IPS-18c (cell line): Measurements from ENCODE around the gene FLII.

Experiments used
- H3K4me3 ChIP-seq: 2 replicates; pipeline ENCODE4 v1.7.0; 2013; ENCODE audit warnings: low read depth, mild to moderate bottlenecking, low read length, moderate library complexity; ENCODE audit not compliant: insufficient read depth
- H3K9me3 ChIP-seq: one replicate; pipeline ENCODE4 v1.6.1; 2013; ENCODE audit warnings: mild to moderate bottlenecking, low read length, moderate library complexity; ENCODE audit not compliant: control insufficient read depth, insufficient read depth

Gene FLII

GRCh38 chr17:18250259-18250658 is 8.3 kb downstream of the FLII start:
- no peaks in the 10 kb centered on the region for H3K9me3 ChIP-seq
- no peak overlapping the region for H3K4me3 ChIP-seq

- Histone ChIP-seq H3K4me3 (no peak overlapping the region), H3K9me3 (no peaks in the 10 kb centered on the region)
These were observed 9.7 kb downstream of the FLII start for GRCh38 chr17:18248811-18249210.

- H3K4me3 ChIP-seq: no peak overlapping the region
- no peaks in the 10 kb centered on the region for H3K9me3 ChIP-seq
These were observed 10.2 kb downstream of the FLII start for GRCh38 chr17:18248300-18248731.

GRCh38 chr17:18247613-18248001 is 10.9 kb downstream of the FLII start:
- H3K4me3 ChIP-seq: no peak overlapping the region
- no peaks in the 10 kb centered on the region for H3K9me3 ChIP-seq

GRCh38 chr17:18246880-18247612 is 11.5 kb downstream of the FLII start:
- H3K9me3 ChIP-seq: no peaks in the 10 kb centered on the region
- peak overlapping the region; percentile 53 for H3K4me3 ChIP-seq

GRCh38 chr17:18246109-18246725 is 12.3 kb downstream of the FLII start:
- Histone ChIP-seq H3K4me3 (no peak overlapping the region), H3K9me3 (no peaks in the 10 kb centered on the region)

GRCh38 chr17:18245038-18245776 is 13.3 kb downstream of the FLII start:
- Histone ChIP-seq H3K9me3 (no peaks in the 10 kb centered on the region), H3K4me3 (no peak overlapping the region)

- no peak overlapping the region for H3K4me3 ChIP-seq
These were observed 17.2 kb downstream of the FLII start for GRCh38 chr17:18241229-18241871.

GRCh38 chr17:18240449-18240848 is 18.1 kb downstream of the FLII start:
- Histone ChIP-seq H3K9me3 (no peaks in the 10 kb centered on the region), H3K4me3 (no peak overlapping the region)

More at GRCh38 chr17:18241229-18241871, 17.2 kb downstream of the FLII start:
- no peaks in the 10 kb centered on the region for H3K9me3 ChIP-seq

- H3K4me3 ChIP-seq: no peak overlapping the region
These were observed 20.2 kb downstream of the FLII start for GRCh38 chr17:18238299-18238698.

GRCh38 chr17:18237461-18237860 is 21.1 kb downstream of the FLII start:
- no peaks in the 10 kb centered on the region for H3K9me3 ChIP-seq
- H3K4me3 ChIP-seq: no peak overlapping the region

More at GRCh38 chr17:18238299-18238698, 20.2 kb downstream of the FLII start:
- H3K9me3 ChIP-seq: no peaks in the 10 kb centered on the region

- Histone ChIP-seq H3K4me3 (no peak overlapping the region), H3K9me3 (no peaks in the 10 kb centered on the region)
These were observed 22.0 kb downstream of the FLII start for GRCh38 chr17:18236494-18236893.

- Histone ChIP-seq H3K9me3 (no peaks in the 10 kb centered on the region), H3K4me3 (no peak overlapping the region)
These were observed 22.7 kb downstream of the FLII start for GRCh38 chr17:18235743-18236256.

- no peaks in the 10 kb centered on the region for H3K9me3 ChIP-seq
- H3K4me3 ChIP-seq: no peak overlapping the region
These were observed 23.6 kb downstream of the FLII start for GRCh38 chr17:18234853-18235380.

- Histone ChIP-seq H3K4me3 (no peak overlapping the region), H3K9me3 (no peaks in the 10 kb centered on the region)
These were observed 24.6 kb downstream of the FLII start for GRCh38 chr17:18233803-18234518.

GRCh38 chr17:18231164-18231563 is 27.4 kb downstream of the FLII start:
- Histone ChIP-seq H3K4me3 (no peak overlapping the region), H3K9me3 (no peaks in the 10 kb centered on the region)
